Erythroblast (primary cell): ENCODE measurements around the gene ARHGAP42.

Experiments used
- DNase-seq, 2 experiments: peaks; one replicate each; lab custom pipeline; 2025; lab: John Stamatoyannopoulos, UW
- GATA1 ChIP-seq: IDR thresholded peaks from 2 replicates; pipeline ENCODE4 v1.6.1; 2011; ENCODE audit warnings: low read depth, mild to moderate bottlenecking, control low read depth, low read length, moderate library complexity
- POLR2A ChIP-seq: IDR thresholded peaks from 2 replicates; pipeline ENCODE4 v1.6.1; 2011; ENCODE audit warnings: mild to moderate bottlenecking, low read length

ARHGAP42 gene

GRCh38 chr11:101035872-101036271 lies 348.8 kb downstream of the ARHGAP42 start:
- DNase-seq: no peak
- TF ChIP-seq GATA1: no peak
- no peak for TF ChIP-seq POLR2A
